Measurements from ENCODE around the gene MSI2. TPM values are rescaled to one million over a fixed set of nuclear protein-coding genes. Genes with fewer than 3 reads are reported as not detected.
A peak's percentile ranks its signal among the peaks of the same experiment; 100 is the strongest.

Gene MSI2
- total RNA-seq, 8 experiments from 2014 or later: 33.0 to 114 (median 67.5) TPM

GRCh38 chr17:57624386-57624785, 368.1 kb downstream of the MSI2 start:
- H3K4me3 ChIP-seq: no peak overlapping the region
- ATAC-seq (replicated peaks in 6 of 8): peak in 5 of 8 experiments; percentile 12 to 44 (median 32)
- 70 to 96% (median 87%) methylated on average over 5 to 6 of the region's 8 CpGs; no CpG with 5 or more reads in 6 of the 10 experiments for WGBS, 10 experiments
- in situ Hi-C loops (cut with MboI; ENCODE audit: low pct_unique_long_range_greater_than_20kb in 2 of 9, low sequenced_read_pairs in 9 of 9, unreplicated experiment in 9 of 9): no loop called here
- peaks cover 40 to 50% of the 10 kb centered on the region in 2 donors for H3K4me1 ChIP-seq (replicated peaks in 1 of 2)
- peak overlapping the region; percentile 7 to 38 for H3K27ac ChIP-seq

DNA sequence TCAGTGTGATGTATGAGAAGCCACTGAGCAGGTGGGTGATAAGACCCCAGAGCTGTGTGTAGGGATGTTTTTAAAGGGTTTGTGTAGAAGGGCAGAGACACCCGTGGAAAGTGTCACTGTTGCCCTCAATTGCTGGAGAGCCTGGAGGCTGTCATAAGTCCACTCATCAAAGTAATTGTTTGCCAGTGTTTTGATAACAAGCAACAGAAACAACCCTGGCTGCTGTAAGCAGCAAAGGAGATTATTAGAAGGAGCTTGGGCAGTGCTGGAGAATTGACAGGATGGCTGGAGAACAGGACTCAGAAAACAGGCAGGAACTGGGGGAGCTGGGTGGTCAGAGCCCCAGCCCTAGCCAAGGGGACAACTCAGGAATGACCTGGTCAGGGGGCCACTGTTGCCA, 369.2 kb downstream of the MSI2 start:
- Histone ChIP-seq H3K4me3 (no peak overlapping the region), H3K4me1 (replicated peaks in 1 of 2) (peaks cover 40 to 50% of the 10 kb centered on the region in 2 donors), H3K27ac (peak overlapping the region; percentile 15 to 52)
- in situ Hi-C loops (cut with MboI; ENCODE audit: low pct_unique_long_range_greater_than_20kb in 2 of 9, low sequenced_read_pairs in 9 of 9, unreplicated experiment in 9 of 9): no loop called here
- no peak for ATAC-seq (replicated peaks in 6 of 8)
- WGBS, 10 experiments: 40 to 60% methylated on average over 1 of the region's 1 CpG; no CpG with 5 or more reads in 8 of the 10 experiments

DNA sequence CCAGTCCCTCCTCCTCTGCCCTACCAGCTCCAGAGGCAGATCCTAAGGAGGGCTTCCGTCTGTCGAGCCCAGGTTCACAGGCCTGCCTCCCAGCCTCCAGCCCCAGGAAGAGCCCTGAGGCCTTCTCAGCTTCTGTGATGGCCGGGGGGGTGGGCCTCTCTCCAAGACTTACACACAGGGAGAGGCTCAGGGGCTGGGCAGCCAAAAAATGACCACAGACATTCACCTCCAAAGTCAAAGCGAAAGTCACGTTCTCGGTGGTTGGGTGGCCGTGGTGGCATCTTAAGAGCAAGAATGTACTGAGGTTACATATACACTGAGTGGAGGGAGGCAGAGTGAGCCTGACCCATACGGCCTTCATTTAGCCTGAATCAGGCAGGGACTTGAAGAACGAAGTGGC, 369.6 kb downstream of the MSI2 start:
- no peak for ATAC-seq (replicated peaks in 6 of 8)

GRCh38 chr17:57626520-57627210, 370.3 kb downstream of the MSI2 start:
- in situ Hi-C loops (cut with MboI; ENCODE audit: low pct_unique_long_range_greater_than_20kb in 2 of 9, low sequenced_read_pairs in 9 of 9, unreplicated experiment in 9 of 9): no loop called here
- H3K4me1 ChIP-seq (replicated peaks in 1 of 2): peaks cover 43 to 50% of the 10 kb centered on the region in 2 donors
- H3K4me3 ChIP-seq: no peak overlapping the region
- H3K27ac ChIP-seq: peak overlapping the region in 1 of 2 donors; percentile 18
- ATAC-seq (replicated peaks in 6 of 8): no peak
- 54 to 100% (median 76%) methylated on average over 1 to 11 of the region's 16 CpGs; no CpG with 5 or more reads in 2 of the 10 experiments for WGBS, 10 experiments

More for the DNA sequence above, 369.6 kb downstream of the MSI2 start:
- peaks cover 40 to 50% of the 10 kb centered on the region in 2 donors for H3K4me1 ChIP-seq (replicated peaks in 1 of 2)
- H3K27ac ChIP-seq: peak overlapping the region; percentile 15 to 52
- no peak overlapping the region for H3K4me3 ChIP-seq
- in situ Hi-C loops (cut with MboI; ENCODE audit: low pct_unique_long_range_greater_than_20kb in 2 of 9, low sequenced_read_pairs in 9 of 9, unreplicated experiment in 9 of 9): no loop called here
- 50 to 100% (median 87%) methylated on average over 1 to 5 of the region's 9 CpGs; no CpG with 5 or more reads in 3 of the 10 experiments for WGBS, 10 experiments

DNA sequence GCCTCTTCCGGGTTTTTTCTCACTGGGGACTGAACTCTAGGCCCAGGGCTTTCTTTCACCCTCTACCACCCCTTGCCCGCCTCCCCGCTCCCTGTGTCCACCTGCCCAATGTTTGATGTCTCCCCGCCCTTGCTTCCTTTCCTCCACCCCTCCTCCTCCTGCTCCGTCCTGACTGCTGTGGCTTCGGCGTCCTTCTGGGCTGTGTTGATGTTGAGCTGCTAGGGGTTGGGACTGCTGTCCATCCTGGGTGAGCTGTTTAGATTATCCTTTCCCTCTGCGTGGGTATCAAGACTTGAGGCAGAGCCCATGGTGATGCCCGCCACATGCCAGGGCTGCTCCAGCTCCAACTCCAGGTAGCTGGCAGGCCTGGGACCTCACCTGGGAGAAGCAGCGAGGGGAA, 371.3 kb downstream of the MSI2 start:
- WGBS, 10 experiments: 95 to 100% (median 100%) methylated on average over 1 to 3 of the region's 10 CpGs; no CpG with 5 or more reads in 6 of the 10 experiments
- Histone ChIP-seq H3K4me1 (replicated peaks in 1 of 2) (peaks cover 40 to 45% of the 10 kb centered on the region in 2 donors), H3K4me3 (no peak overlapping the region), H3K27ac (no peak overlapping the region)
- in situ Hi-C loops (cut with MboI; ENCODE audit: low pct_unique_long_range_greater_than_20kb in 2 of 9, low sequenced_read_pairs in 9 of 9, unreplicated experiment in 9 of 9): no loop called here
- no peak for ATAC-seq (replicated peaks in 6 of 8)

DNA sequence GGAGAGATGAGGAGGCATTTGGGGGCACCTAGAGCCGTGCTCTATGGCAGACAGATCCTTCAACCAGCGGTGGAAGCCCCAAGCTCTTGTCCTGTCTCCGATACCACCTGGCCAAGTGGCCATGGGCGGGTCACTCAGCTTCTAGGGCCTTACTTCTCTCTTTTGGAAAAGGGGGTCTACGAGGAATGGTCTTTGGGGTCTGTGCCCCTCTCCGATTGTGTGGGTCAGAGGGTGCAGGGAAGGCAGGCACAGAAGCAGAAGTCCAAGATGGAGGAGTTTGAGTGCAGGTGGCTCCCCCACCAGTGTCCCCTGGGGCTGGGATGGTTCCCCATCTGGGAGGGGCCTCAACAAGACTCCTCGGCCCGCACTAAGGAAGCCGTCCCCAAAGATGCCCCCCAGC, 372.1 kb downstream of the MSI2 start:
- Histone ChIP-seq H3K27ac (no peak overlapping the region), H3K4me1 (replicated peaks in 1 of 2) (peaks cover 32 to 37% of the 10 kb centered on the region in 2 donors), H3K4me3 (no peak overlapping the region)
- in situ Hi-C loops (cut with MboI; ENCODE audit: low pct_unique_long_range_greater_than_20kb in 2 of 9, low sequenced_read_pairs in 9 of 9, unreplicated experiment in 9 of 9): no loop called here
- ATAC-seq (replicated peaks in 6 of 8): no peak
- WGBS, 10 experiments: 80 to 100% (median 100%) methylated on average over 1 to 5 of the region's 9 CpGs; no CpG with 5 or more reads in 2 of the 10 experiments

DNA sequence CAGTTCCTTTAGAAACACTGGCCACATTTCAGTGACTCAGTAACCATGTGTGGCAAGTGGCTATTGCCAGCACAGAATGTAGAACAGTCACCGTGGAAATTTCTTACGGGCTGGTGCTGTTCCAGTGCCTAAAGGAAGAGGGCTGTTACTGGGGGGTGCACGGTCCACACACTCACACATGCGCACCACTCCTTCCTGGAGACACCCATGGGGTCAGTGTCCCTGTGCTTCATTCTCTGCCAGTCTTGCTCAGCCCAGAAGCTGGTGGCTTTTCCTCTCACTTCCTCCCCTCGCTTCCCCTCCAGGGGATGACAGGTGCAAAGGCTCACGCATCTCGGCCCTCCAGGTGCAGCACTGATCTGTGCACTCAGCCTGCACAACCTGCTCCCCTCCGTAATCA, 373.1 kb downstream of the MSI2 start:
- no peak for ATAC-seq (replicated peaks in 6 of 8)
- Histone ChIP-seq H3K4me1 (replicated peaks in 1 of 2) (peaks cover 21 to 28% of the 10 kb centered on the region in 2 donors), H3K27ac (no peak overlapping the region), H3K4me3 (no peak overlapping the region)
- 80 to 94% (median 87%) methylated on average over 1 to 4 of the region's 8 CpGs; no CpG with 5 or more reads in 7 of the 10 experiments for WGBS, 10 experiments
- in situ Hi-C loops (cut with MboI; ENCODE audit: low pct_unique_long_range_greater_than_20kb in 2 of 9, low sequenced_read_pairs in 9 of 9, unreplicated experiment in 9 of 9): no loop called here

GRCh38 chr17:57629886-57630285, 373.6 kb downstream of the MSI2 start:
- no peak overlapping the region for H3K4me3 ChIP-seq
- ATAC-seq (replicated peaks in 6 of 8): no peak
- no CpG with 5 or more reads among the region's 4 CpGs for WGBS, 10 experiments
- H3K4me1 ChIP-seq (replicated peaks in 1 of 2): peaks cover 17 to 24% of the 10 kb centered on the region in 2 donors
- in situ Hi-C loops (cut with MboI; ENCODE audit: low pct_unique_long_range_greater_than_20kb in 2 of 9, low sequenced_read_pairs in 9 of 9, unreplicated experiment in 9 of 9): no loop called here
- no peak overlapping the region for H3K27ac ChIP-seq

DNA sequence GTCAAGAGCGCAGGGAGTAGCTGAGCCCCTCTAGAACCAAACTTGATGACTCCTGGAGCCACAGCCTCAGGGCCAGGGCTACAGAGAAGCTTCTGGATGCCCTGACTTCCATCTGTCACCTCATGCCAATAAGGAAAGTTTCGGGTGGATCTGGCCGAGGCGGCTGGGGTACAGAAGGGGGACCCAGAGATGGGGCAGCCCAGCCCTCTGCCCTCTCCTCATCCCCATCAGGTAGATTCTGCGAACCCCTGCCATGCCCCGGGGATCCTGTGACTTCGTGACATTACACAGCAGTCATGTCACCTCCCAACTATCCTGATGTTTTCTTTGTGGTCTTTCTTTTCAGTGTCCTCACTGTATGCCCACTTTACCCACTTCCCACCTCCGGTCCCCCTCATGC, 374.4 kb downstream of the MSI2 start:
- WGBS, 10 experiments: 90 to 100% (median 97%) methylated on average over 1 to 6 of the region's 8 CpGs; no CpG with 5 or more reads in 5 of the 10 experiments
- Histone ChIP-seq H3K4me1 (replicated peaks in 1 of 2) (peaks cover 9 to 15% of the 10 kb centered on the region in 2 donors), H3K27ac (no peak overlapping the region), H3K4me3 (no peak overlapping the region)
- in situ Hi-C loops (cut with MboI; ENCODE audit: low pct_unique_long_range_greater_than_20kb in 2 of 9, low sequenced_read_pairs in 9 of 9, unreplicated experiment in 9 of 9): no loop called here
- ATAC-seq (replicated peaks in 6 of 8): no peak

GRCh38 chr17:57631871-57632270, 375.5 kb downstream of the MSI2 start:
- H3K27ac ChIP-seq: no peak overlapping the region
- in situ Hi-C loops (cut with MboI; ENCODE audit: low pct_unique_long_range_greater_than_20kb in 2 of 9, low sequenced_read_pairs in 9 of 9, unreplicated experiment in 9 of 9): no loop called here
- WGBS, 10 experiments: 67 to 100% (median 91%) methylated on average over 1 to 6 of the region's 6 CpGs; no CpG with 5 or more reads in 1 of the 10 experiments
- no peak for ATAC-seq (replicated peaks in 6 of 8)
- H3K4me3 ChIP-seq: no peak overlapping the region
- peaks cover 10 to 11% of the 10 kb centered on the region in 2 donors for H3K4me1 ChIP-seq (replicated peaks in 1 of 2)

DNA sequence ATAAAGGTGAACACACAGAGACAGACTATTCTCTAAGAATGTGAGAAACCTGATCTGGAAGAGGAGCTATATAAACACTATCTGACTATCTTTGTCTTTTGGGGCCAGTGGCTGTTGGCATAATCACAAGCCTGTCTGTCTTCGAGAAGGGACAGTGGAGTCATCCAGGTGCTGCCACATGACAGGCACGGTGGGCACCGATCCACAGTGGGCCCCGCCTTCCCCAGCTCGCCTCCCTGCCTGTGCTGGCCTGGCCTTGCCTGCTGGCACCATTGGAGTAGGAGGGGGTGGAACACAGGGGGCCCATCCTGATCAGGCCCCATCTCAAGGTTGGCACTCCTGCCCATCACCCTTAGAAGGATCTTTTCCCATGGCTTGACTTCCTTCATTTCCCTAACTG, 376.0 kb downstream of the MSI2 start:
- ATAC-seq (replicated peaks in 6 of 8): no peak
- WGBS, 10 experiments: 57 to 100% (median 92%) methylated on average over 1 to 5 of the region's 5 CpGs; no CpG with 5 or more reads in 5 of the 10 experiments
- Histone ChIP-seq H3K27ac (no peak overlapping the region), H3K4me1 (replicated peaks in 1 of 2) (peaks cover 9 to 14% of the 10 kb centered on the region in 2 donors), H3K4me3 (no peak overlapping the region)
- in situ Hi-C loops (cut with MboI; ENCODE audit: low pct_unique_long_range_greater_than_20kb in 2 of 9, low sequenced_read_pairs in 9 of 9, unreplicated experiment in 9 of 9): no loop called here

DNA sequence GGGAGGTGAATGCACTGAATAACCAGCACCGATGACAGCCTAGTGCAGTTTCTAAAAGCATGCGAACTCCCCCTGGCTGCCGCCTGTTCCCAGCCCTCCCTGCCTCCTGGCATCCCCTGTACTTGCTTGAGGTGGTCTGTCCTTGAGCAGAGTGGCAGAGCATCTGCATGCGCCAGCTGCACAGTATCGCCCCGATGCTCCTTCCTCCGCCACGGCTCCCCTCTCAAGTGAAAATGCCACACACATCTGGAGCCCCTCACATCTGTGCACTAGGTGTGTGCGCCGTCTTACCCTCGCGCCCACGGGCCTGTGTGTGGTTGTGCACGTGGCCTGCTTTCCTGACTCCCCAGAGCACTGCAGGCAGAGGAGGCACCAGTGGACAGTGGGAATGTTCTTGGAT, 376.9 kb downstream of the MSI2 start:
- Histone ChIP-seq H3K4me1 (replicated peaks in 1 of 2) (peaks cover 8 to 14% of the 10 kb centered on the region in 2 donors), H3K27ac (no peak overlapping the region), H3K4me3 (no peak overlapping the region)
- in situ Hi-C loops (cut with MboI; ENCODE audit: low pct_unique_long_range_greater_than_20kb in 2 of 9, low sequenced_read_pairs in 9 of 9, unreplicated experiment in 9 of 9): no loop called here
- ATAC-seq (replicated peaks in 6 of 8): no peak
- WGBS, 10 experiments: 88 to 100% (median 95%) methylated on average over 1 to 8 of the region's 14 CpGs; no CpG with 5 or more reads in 3 of the 10 experiments

- Histone ChIP-seq H3K4me3 (no peak overlapping the region), H3K27ac (no peak overlapping the region), H3K4me1 (replicated peaks in 1 of 2) (peaks cover 8 to 14% of the 10 kb centered on the region in 2 donors)
- in situ Hi-C loops (cut with MboI; ENCODE audit: low pct_unique_long_range_greater_than_20kb in 2 of 9, low sequenced_read_pairs in 9 of 9, unreplicated experiment in 9 of 9): no loop called here
- ATAC-seq (replicated peaks in 6 of 8): no peak
- WGBS, 10 experiments: 20 to 87% (median 60%) methylated on average over 1 to 3 of the region's 4 CpGs; no CpG with 5 or more reads in 3 of the 10 experiments
Measured at GRCh38 chr17:57634713-57635465, 378.6 kb downstream of the MSI2 start.

Measured in motor neuron (in vitro differentiated cells).